Left renal pelvis (tissue), 4 donors: ENCODE measurements around the gene OR2T27. TPM values are rescaled to one million over a fixed set of nuclear protein-coding genes. Genes with fewer than 3 reads are reported as not detected.
"Not testable (repeated sequence)": the region's sequence is repeated elsewhere in the genome, so short reads cannot be mapped to it uniquely, and the experiment has no call there.

Source experiments
- DNase-seq, 4 donors: peaks; one replicate each; pipeline ENCODE4 v3.0.0-alpha.2; 2013; ENCODE audit warnings: low read depth in 4 of 4, low spot score in 3 of 4
- polyA plus RNA-seq, 4 donors: library from polyadenylated mRNA; unstranded; fragments of 120-200 nt; gene quantifications; one replicate each; pipeline ENCODE4 v1.2.1, GENCODE V29; 2013; ENCODE audit not compliant: insufficient read length in 4 of 4

The OR2T27 gene
- not detected for polyA plus RNA-seq

GRCh38 chr1:248655354-248655753 is at the start of gene OR2T27:
TSS of gene OR2T27 (minus strand) at chr1:248655528. CDS start at chr1:248650884, 4,644 bp downstream.
- DNase-seq, result not testable (repeated sequence)

- no peak for DNase-seq
These were observed 49.3 kb upstream of the OR2T27 start for GRCh38 chr1:248704606-248705005.

- DNase-seq, result no peak
These were observed 48.3 kb upstream of the OR2T27 start for GRCh38 chr1:248703674-248704073.

GRCh38 chr1:248702714-248703113 is 47.4 kb upstream of the OR2T27 start, which contains the start of gene OR14I1:
TSS of gene OR14I1 (minus strand) at chr1:248702766.
- DNase-seq, result no peak

- no peak for DNase-seq
These were observed 43.8 kb upstream of the OR2T27 start for GRCh38 chr1:248699099-248699498.

GRCh38 chr1:248697907-248698306 is 42.6 kb upstream of the OR2T27 start:
- no peak for DNase-seq

GRCh38 chr1:248696774-248697173 is 41.4 kb upstream of the OR2T27 start:
- no peak for DNase-seq

- no peak for DNase-seq
These were observed 40.9 kb upstream of the OR2T27 start for GRCh38 chr1:248696261-248696660.

GRCh38 chr1:248695451-248696132 is 40.3 kb upstream of the OR2T27 start:
- no peak for DNase-seq

- DNase-seq, result no peak
These were observed 36.3 kb upstream of the OR2T27 start for GRCh38 chr1:248691567-248692155.

- no peak for DNase-seq
These were observed 33.4 kb upstream of the OR2T27 start for GRCh38 chr1:248688527-248689298.

- DNase-seq, result no peak
These were observed 31.5 kb upstream of the OR2T27 start for GRCh38 chr1:248686815-248687214.

- no peak for DNase-seq
These were observed 26.3 kb upstream of the OR2T27 start for GRCh38 chr1:248681651-248682050.

GRCh38 chr1:248670003-248670402 is 14.7 kb upstream of the OR2T27 start:
- no peak for DNase-seq

- not testable (repeated sequence) for DNase-seq
These were observed 8.4 kb upstream of the OR2T27 start for GRCh38 chr1:248663453-248664328.

GRCh38 chr1:248656797-248657196 is 1.5 kb upstream of the OR2T27 start:
- DNase-seq, result not testable (repeated sequence)

- not testable (repeated sequence) for DNase-seq
These were observed 6.4 kb downstream of the OR2T27 start for GRCh38 chr1:248648770-248649536.

- not testable (repeated sequence) for DNase-seq
These were observed 10.2 kb downstream of the OR2T27 start, which contains the start of gene OR2T35 for GRCh38 chr1:248645178-248645577. TSS of gene OR2T35 (minus strand) at chr1:248645278. CDS start at chr1:248639258, 6,020 bp downstream.

GRCh38 chr1:248642971-248643651 is 12.2 kb downstream of the OR2T27 start:
- DNase-seq, result not testable (repeated sequence)
